NCI-H146 treated with DMSO at 0.1 percent for 48 hours (cell line): ENCODE data around the gene COL27A1.

Experiments used
- DNase-seq: peaks from one replicate; lab custom pipeline; 2025; ENCODE audit not compliant: unreplicated experiment; lab: John Stamatoyannopoulos, UW

COL27A1 gene

DNA sequence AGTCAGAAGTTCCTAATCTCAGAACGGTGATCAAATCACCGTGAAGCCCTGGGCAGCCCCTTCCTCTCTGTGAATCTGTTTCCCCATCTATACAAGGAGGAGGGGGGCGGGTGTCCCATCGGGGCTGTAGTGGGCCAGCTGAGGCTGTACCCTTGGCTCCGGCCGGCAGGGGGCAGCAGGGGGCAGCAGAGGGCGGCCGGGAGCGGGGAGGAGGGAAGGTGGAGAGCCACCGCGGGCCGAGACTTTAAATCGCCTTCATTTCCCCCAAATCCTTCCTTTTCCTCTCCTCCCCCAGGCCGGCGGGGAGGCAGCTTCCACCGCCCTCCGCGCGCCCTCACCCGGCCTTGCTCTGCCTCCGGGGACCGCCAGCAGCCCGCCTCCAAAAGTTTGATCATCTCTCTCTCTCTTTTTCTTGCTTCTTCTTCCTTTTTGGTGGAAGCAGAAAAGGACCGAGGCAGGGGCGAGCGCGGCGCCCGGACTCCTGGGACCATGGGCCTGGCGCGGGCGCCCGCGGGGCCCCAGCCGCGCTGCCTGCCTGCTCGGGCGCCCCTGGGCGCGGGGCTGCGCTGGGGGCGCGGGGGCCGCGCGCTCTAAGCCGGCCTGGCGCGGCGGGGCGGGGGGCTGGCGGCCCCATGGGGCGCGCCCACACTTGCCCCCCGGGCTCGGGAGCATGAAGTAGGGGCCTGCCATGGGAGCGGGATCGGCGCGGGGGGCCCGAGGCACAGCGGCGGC is at the start of gene COL27A1:
TSS of gene COL27A1 (plus strand) at position 275 of the 732 bp plus-strand sequence. CDS start at position 689, 414 bp downstream.
- DNase-seq, result no peak

DNA sequence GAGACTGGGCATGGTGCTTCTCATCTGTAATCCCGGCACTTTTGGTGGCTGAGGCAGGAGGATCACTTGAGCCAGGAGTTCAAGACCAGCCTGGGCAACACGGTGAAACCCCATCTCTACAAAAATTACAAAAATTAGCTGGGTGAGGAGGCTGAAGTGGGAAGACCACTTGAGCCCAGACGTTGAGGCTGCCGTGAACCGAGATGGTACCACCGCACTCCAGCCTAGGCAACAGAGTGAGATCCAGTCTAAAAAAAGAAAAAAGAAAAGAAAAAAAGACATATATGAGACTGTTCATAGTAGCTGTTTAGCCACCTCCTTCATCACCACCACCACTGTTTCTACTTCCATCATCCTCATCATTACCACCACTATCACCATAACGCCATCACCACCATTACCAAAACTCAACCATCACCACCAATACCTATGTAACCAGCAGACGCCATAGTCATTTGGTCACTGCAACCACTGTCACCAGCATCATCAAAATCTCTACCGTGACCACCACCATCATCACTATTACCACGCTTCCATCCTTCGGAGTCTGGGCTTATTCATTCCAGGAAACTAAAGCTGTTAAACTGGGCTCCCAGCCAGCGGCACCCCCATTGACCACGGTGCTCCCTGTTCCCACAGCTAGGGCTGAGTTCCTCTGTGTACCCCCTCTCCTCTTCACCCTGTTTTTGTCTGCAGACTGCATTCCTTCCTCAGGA is 47.9 kb upstream of the COL27A1 start:
- no peak for DNase-seq

DNA sequence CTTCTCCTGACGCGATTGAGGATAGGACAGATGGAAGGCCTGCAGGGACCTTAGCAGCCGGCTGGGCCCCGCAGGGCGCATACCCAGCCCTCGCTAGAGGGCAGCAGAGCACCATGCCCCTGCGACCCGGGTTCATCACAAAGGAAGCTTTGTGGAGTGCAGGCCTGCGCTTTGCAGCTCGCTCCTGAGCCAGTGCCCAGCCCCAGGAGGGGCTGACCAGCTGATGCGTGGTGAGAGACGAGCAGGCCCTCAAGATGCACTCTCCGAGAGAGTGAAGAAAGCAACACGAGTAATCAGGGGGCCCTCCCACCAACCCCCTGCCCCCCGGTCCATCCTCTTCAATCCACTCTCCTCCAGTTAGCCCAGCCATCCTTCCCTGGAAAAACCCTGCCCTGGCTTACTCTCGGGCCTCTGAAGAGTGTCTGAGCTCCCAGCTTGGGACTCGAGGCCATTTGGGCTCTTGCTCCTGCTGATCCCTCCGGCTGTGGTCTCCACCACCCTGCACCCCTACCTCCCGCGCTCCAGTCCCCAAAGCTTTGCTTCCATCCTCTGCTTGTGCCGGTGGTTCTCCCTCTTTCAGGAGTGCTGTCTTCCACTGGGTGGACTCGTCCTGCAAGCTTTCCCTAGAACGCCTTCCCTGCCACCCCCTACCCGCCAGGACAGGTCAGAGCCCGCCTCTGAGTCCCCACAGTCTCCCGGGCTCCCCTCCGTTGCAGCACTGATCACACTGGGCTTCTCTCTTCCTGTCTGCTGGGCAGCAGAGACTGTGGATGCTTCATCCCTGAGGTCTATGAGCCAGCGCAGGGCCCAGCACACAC is 47.1 kb upstream of the COL27A1 start:
- no peak for DNase-seq

DNA sequence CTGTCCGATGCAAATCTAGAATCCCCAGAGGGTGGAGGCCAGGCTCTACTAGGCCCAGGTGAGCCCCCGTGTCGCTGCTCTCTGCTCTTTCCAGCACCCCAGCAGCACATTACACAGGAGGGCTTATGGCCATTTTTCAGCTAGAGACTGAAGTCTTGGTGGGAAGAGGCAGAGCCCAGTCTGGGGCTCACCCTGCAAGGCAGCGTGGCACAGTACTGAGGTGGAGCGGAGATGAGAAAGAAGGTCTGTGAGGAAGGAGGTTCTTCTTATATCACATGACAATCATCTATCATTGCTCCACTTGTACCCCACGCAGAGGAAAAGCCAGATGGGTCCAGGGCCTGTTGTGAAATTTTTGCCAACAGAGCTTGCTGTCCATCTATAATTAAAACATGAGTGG is 46.2 kb upstream of the COL27A1 start:
- DNase-seq, result no peak

DNA sequence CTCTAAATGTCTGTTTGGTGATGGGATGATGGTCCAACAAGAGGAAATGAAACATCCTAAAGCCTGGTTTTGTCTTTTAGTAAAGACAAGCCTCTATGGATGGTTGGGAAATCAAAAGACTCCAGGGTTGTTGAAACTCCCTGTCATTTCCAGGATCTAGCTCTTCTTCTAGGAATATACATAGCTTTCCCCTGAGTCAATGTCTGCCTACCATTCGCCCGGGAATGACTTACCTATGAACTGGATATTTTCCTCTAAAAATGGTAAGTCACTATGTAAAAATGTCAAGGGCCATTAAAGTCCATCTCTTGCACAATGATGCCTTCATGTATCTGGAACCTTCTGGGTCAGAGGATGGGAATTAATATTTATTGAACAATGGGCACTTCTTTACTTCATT is 45.2 kb upstream of the COL27A1 start:
- DNase-seq, result no peak

DNA sequence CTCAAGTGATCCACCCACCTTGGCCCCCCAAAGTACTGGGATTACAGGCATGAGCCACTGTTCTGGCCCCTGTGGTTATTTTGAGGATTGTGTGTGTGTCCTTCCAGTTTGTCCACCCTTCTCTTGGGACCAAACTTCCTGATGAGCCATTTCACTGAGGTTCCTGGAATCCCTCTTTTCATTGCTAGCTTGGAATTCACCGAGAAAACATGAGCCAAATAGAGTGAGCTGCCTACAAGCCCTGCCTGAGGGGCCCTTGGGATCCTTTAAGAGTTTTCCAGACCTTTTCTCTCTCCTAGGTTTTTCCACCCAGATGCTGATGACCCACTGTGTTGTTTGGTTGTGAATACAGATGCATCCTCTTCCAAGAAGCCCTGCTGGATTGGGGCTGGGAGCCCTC is 43.0 kb upstream of the COL27A1 start:
- DNase-seq, result no peak

DNA sequence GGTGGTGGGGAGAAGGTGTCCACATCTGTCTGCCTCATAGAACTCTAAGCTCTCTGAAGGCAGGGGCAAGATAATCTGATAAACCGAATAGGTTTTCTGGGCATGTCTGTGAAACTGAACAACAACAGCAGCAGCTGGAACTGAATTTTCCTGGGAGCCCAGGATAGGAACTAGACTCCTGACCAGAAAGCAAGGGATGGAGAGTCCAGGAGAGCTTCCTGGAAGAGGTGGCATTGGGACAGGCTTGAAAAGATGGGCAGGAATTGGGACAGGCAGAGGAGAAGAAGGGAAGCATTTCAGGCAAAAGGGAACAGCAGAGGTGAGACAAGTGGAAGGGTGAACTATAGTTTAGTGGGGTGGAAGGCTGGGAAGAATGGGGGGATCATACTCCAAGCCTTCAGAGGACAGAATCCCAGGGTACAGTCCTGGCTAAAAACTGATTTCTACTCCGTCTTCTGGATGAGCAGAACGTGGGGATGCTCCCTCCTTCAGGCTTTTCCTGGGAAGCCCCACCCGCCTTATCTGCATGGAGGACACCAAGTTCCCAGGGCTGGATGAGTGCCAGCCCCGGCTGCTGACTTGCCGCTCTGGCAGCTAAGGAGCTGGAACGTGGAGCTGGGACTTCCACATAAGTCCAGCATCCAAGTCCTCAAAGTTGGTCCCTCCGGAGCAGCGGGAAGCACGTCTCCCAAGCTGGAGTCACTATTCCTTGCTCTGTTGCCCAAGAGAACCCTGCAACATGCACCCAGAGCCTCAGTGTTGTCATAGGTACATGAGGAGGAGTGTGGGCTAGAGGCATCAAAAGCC is 42.4 kb upstream of the COL27A1 start:
- no peak for DNase-seq

DNA sequence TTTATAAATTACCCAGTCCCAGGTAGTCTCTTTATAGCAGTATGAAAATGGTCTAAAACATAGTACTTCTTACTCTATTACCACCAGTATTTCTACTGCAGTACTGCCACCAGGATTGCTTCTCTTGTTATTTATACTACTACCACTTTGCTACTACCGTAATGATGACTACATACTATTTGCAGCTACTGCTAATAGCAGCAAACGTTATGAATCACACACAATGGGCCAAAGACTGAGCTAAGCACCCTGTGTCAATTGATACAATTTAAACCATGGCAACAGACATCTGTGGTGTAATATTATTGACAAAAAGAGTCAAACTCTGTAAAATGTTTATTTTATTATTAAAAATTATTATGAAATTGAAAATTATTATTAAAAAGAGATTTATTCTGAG is 41.0 kb upstream of the COL27A1 start:
- DNase-seq, result no peak

DNA sequence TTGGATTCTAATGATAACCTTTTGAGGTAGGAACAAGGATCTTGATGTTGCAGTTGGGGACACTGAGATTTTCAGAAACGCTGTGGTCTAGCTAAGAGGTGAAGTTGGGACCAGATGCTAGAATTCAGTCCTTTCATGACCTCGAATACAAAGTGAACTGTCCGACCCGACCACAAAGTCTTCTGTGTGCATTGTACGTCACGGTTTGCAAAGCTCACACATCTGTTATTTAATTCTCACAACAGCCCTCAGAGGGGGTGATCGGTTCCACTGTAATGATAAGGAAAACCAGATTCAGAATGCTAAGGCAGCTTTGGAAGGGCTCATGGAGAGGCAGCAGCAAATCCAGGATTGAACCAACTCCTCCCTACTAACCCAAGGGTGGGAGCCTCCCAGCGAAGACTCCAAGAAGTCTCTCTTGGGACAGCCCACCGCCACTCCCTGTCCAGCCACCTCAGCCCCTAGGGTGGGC is 39.6 kb upstream of the COL27A1 start:
- DNase-seq, result no peak

DNA sequence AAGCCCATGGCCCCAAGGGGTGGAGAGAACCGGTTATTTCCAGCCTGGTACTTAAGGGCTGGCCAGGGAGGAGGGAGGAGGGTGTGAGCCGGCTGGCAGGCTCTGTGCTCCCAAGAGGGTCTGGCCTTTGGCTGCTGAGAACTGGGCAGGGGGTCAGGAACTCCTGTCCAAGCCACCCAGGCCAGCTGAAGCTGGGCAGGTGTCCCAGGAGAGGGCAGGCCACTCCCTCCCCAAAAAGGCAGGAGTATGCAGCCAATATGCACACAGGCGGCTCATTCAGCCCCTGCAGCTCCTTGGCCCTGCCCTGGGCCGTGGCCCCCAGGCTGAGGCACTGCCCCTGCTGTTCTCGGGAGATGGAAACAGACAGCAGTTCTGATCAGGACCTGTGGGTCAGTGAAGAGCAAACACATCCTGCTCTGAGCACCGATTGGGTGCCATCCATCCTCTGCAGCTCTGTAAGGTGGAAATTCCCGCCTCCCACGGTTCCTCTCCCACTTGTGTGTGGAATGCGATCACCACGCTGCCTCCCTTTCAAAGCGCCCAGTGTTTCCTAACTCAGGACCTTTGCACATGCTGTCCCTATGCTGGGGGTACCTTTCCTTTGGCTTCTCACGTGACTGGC is 39.1 kb upstream of the COL27A1 start:
- no peak for DNase-seq

DNA sequence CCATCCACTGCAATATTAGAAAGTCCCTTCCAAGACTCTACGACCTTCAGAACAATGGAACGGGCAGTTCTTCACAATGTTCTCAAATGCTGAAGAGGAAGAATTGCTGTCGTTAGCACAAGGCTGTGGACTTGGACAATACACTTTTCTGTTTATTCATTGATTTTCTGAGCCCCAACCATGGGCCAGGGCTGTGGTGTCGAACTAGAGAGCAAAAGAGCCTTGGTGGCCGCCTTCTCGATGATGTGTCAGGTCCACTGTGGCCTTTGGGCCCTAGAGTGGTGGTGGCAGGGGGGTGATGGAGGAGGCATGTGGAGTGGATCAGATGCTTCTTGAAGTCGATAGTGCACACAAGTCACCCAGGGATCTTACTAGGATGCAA is 37.7 kb upstream of the COL27A1 start:
- DNase-seq, result no peak

DNA sequence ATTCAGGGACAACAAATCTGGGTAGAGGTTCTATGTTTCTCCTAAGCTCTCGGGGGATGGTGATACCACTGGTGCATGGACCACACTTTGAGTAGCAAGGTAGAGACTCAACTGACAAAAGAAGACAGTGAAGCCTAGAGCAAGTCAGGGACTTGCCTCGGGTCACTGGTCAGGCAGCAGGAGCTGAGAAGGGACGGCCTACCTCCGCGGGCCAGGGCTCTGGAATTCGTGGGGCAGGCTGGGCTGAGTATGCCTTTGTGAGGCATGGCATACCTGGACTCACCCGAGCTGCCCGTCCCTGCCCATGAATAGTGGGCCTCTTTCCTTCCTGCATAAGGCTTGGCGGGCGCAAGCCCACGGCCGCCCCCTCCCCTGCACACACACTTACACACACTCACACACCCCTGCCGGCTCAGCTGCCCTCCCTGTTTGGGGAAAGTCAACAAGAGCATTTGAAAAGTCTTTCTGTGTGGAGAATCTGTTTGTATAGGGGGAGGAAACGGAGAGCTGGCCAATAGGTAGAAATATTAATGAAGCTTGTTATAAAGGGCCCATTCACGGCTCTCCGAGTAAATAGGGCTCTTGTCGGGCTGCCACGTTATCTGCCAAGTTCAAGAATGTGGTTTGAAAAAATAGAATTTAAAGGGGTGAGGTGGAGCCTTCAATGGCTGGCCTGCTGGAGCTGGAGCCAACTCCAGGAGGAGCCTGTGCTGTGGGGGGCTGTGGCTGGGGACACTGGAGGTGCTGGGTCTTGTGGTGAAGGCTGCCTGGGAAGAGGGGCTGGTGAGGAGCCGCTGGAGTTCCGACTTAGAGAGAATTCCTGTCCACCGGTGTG is 37.1 kb upstream of the COL27A1 start:
- DNase-seq, result no peak

DNA sequence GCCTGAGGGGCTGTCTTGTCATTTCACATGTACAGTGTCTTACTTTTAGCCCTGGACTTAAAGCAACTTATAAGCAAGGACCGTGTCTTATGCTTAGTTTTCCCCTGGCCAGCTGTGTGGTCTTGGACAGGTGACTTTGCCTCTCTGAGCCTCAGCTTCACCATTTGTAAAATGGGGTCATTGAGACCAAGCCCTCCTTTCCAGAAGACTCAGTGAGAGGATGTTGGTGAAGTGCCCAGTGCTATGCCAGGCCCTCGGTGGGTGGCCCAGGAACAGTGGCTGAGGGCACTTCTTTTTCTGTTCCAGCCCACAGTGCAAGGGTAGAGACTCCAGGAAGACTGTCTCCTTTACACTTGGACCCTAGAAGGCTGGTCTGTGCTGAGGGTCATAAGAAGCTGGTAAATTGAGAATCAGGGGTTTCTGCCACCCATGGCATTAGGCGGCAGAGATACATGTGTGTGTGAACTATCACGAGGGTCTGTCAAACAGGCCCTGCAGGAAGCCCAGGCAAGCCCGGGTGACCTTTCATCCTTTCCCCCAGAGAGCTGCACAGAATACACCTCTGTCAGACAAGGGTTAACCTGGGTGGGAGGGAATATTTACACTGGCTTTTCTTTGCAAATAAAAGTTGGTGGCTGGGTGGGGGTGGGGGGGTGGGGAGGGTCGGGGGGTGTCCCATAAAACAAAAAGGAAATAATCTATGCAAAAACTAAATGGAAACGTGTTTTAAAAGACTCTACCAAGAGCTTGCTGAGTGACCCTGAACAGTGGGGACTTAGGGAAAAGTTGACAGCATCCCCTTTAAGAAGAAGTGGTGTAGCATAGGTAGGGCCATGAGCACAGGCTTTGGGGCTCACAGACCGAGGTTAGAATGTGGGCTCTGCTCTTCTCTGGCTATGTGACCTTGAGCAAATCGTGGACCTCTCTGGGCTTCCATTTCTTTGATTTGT is 35.8 kb upstream of the COL27A1 start:
- DNase-seq, result no peak

DNA sequence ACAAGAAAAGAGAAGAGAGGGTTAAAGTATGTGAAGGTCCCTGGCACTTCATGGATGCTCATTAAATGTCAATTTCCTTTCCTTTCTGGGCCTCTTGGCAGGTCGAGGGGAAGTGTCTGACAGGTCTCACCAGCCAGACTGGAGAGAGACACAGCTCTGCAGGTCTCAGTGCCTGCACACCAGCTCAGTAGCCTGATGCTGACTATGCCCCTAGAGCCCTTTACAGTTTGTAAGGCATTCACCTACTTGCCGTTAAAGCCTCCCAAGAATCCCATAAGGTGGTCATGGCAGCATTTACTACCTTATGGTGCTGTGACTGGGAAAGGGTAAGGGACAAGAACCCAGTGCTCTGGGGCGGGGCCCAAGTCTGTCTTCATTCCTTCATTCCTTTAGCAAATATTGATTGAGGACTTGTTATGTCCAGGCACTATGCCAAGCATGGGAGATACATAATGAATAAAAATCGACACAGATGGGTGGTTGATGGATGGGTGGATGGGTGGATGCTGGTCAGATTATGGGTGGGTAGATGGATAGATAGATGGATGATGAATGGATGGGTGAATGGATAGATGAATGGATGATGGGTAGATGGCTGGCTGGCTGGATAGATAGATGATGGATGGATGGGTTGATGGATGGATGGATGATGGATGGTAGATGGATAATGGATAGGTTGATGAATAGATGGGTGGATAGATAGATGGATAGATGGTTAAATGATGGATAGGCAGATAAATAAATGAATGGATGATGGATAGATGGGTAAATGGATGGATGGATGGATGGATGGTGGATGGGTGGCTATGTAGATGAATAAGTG is 34.9 kb upstream of the COL27A1 start:
- no peak for DNase-seq

DNA sequence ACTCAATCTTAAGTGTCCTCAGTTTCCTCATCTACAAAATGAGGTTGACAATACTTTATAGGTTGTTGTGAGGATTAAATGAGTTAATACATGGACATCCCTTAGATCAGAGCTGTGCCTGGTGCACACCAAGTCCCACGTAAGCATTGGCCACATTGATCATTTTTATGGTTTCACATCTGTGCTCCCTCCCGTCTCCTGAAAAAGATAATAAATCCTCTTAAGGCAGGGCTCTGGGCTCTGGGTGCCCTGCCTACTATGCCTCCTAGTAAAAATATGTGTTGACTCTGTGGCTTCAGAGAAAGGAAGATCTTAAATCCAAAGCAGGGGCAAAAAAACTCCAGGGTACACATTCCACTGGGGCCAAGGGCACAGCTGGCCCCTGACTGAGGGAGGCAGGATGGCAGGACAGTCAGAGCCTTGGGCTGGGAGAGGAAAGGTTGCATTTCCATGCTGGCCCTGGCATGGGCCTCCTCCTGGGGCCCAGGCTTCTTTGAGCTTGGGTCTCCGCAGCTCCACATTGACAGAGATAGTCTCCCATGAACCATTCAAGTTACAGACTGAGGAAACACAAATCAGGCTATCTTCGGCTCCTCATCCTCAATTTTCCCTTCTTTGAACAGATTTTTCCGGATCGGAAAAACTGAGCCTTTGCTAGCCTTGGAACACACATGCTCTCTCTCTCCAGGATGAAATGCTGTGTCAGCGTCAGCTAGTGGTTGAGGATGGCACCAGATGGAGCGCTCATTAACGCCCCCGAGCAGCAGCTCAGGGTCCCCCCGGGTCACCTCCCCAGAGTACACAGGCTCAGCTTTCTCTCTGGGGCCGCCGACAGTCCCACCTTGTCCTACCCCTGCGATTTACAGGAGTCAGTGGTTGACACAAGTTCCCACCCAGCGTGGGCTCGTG is 33.9 kb upstream of the COL27A1 start:
- DNase-seq, result no peak
